ENCODE measurements around the gene TLE5.
"Not testable (repeated sequence)": the region's sequence is repeated elsewhere in the genome, so short reads cannot be mapped to it uniquely, and the experiment has no call there.

TLE5 gene

DNA sequence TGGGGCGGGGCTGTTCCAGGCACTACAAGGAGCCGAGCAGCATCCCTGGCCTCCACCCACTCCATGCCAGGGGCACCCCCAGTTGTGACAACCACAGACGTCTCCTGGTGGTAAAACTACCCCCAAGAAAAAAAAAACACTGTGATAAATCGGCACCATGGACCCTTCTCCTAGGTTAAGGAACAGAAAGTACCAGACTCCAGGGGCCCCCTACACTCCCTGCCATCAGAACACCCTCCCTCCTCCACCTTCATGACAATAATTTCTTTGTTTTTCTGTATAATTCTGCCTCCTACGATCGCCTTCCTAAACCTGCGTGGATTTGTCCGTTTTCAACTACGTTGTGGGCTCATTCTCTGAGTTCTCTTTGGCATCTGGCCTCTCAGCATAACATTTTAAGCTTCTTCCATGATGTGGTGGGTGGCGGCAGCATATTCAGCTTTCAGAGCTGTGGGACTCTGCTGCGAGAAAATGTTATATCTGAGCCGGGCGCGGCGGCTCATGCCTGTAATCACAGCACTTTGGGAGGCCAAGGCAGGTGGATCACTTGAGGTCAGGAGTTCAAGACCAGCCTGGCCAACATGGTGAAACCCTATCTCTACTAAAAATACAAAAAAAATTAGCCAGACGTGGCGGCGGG is 41.9 kb downstream of the TLE5 start:
- DNase-seq, result no peak

DNA sequence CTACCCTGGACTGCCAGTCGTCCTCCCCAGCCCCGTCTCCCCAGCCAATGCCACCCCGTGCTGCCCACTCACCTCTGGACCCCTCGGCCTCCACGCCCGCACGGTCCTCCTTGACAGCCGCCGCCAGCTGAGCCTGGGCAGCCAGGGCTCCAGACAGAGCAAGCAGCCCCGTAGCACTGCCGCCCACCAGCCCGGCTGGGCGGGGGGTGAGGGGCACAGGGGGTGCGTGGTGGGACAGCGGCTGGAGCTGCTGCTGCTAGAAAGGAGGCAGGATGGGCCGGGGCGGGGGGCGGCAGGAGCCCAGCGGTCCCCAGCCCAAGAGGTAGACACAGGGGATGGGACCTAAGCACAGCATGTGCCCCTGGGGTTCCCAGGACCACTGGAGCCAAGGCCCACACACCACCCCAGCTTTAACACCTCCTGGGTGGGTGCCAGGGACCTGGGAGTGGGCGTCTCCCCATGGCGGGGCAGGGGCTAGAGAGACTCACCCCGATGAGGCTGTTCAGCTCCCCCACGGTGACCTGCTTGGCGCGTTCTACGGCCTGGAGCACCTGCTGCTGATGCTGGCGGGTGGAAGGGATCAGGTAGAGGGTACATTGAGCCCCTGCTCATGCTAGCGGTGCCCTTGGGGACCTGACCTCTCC is 43.0 kb downstream of the TLE5 start:
- no peak for DNase-seq

DNA sequence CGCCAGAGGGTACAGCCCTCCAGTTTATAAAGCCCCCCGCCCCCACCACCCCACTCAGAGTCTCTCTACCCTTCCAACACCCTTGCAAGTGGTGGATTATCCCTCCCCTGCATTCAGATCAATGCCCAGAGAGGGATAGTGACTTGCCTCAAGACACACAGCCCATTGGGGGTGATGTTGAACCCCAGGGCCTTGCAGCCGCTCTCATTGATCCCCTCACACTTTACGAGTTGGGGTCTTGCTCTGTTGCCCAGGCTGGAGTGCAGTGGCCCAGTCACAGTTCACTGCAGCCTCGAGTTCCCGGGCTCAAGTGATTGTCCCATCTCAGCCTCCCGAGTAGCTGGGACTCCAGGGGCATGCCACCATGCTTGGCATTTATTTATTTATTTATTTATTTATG is 44.4 kb downstream of the TLE5 start:
- DNase-seq, result no peak

DNA sequence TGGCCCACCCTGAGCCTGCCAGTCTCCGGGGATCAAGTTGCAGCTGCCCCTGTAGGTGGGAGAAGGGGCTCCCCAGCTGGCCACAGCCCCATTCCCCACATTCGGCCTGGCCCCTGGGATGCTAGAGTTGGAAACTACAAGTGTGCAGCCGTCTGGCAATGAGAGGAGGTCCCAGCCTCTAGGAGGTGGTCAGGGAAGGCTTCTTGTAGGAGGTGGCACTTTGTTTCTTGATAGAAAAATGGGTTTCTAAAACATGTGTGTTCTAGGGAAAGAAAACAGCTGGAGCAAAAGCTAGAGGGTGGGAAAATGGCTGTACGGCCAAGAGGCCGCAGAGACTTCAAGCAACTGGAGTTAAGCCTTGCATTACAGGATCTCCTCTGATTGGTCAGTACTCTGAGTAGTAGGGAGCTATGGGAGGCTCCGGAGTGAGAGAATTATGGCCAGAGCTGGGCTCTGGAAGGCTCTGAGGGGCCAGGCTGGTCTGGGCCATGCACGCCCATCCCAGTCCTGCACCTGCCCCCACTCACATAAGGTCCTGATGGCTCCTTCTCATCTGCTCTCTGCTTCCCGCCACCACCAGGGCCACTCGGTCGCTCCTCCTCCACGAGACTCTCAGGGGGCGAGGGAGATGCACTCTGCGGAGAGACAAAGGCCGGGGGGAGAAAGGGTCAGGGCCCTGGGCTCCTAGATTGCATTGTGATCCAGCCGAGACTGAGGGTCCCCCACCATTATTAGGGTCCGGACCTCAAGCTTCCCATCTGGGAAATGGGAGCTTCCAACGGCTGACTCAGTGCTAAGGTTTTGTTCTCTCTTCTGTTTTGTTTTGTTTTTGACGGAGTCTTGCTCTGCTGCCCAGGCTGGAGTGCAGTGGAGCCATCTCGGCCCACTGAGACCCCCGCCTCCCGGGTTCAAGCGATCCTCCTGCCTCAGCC is 46.9 kb downstream of the TLE5 start:
- DNase-seq, result no peak

DNA sequence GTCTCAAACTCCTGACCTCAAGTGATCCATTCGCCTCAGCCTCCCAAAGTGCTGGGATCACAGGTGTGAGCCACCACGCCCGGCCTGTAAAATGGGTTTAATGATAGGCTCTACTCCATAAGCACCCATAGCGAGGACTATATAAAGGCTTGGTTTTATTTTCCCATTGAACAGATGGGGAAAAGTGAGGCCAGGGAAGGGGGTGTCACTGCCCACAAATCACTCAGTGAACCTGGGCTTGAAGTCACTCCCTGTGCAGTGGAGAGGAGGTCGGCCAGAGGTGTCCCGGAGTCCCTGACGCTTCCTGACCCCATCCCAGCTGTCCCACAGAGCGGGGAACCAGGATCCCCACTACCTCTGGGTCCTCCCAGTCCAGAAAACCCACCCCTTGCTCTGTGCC is 48.2 kb downstream of the TLE5 start:
- no peak for DNase-seq

DNA sequence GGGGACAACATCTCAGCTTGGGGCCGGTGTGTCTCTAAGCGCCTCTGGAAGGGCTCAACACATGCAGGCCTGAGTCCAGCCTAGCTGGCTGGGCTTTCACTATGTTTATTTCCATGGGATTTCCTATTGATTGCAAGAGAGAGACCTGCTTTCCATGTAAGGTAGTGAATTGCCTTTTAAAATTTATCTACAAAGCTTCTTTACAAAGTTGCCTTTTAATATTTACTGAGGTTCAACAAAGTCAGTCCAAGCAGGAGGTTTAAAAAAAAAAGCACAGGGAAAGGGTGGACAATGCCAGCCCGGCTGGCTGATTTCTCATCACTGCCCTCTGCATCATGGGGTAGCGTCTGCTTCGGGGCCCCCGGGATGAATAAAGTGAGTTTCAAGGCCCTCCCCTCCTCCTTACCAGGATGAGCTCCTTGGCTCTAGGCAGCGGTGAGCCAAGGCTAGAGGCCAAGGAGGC is 49.0 kb downstream of the TLE5 start:
- DNase-seq, result no peak

DNA sequence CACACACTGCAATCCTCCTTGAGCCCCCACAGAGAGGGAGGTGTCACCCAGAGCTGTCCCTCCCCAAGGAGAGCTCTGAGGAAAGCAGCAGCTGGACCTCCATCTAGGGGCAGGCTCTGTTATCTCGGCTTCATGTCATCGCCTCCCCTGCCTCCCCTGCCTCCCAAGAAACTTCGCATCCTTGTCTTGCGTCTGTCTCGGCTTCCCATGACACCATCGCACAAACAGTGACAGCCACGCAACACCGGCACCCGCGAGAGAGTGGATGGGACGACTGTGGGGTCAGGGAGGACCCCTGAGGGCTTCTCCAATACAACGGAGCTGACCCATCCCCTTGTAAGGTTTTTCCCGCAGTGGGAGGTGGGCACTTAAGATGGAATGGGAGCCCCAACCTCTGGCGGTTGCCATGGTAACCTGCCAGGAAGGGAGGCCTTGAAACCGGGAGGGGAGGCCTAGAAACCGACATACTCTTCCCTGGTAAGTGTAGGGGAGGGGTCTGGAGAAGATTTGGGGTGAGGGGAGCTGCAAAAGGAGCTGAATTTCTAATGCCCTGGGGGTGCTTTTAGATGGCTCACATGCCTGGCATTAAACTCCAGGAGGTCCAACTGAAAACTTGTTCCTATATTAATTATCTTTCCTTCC is 49.6 kb downstream of the TLE5 start:
- no peak for DNase-seq

DNA sequence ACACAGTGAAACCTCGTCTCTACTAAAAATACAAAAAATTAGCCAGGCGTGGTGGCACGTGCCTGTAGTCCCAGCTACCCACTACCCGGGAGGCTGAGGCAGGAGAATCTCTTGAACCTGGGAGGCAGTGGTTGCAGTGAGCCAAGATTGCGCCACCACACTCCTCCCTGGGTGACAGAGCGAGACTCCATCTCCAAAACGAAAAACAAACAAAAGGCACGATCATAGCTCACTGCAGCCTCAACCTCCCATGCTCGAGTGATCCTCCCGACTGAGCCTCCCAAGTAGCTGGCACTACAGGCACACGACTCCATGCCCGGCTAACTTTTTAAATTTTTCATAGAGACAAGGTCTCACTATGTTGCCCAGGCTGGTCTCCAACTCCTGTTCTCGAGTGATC is 50.2 kb downstream of the TLE5 start:
- not testable (repeated sequence) for DNase-seq

DNA sequence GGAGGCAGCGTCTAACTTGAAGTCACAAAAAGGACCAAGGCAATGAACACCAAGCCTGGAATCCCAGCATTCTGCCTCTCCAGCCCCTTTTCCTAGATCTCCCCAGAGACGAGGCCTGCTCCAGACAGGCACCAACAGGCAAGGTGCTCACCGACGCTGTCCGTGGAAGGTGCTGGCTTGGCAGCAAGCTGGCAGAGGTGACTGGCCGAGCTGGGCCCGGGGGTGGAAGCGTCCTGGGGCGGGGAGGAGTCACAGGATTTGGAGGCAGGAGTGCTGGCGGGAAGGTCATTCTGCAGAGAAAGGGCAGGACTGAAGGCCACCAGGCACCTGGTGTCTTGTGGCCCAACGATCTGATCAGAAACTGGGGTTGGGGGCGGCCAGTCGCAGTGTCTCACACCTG is 51.4 kb downstream of the TLE5 start:
- no peak for DNase-seq

DNA sequence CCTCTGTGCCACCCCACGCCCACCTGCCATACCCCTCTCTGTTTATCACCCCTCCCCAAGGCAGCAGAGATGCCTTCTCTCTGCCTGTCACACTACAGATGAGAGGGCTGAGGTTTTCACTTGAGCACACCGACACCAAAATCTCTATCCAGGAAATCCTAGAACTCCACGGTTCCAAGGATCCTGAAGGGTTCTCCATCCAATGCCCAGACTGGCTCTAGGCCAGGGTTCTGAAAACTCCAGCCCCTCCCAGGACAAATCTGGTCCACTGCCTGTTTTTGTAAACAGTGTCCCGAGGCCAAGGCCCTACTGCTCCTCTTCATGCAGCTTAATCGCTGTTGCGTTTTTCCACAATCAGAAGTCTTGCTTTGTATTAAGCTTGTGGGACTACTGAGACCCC is 53.3 kb downstream of the TLE5 start:
- no peak for DNase-seq

DNA sequence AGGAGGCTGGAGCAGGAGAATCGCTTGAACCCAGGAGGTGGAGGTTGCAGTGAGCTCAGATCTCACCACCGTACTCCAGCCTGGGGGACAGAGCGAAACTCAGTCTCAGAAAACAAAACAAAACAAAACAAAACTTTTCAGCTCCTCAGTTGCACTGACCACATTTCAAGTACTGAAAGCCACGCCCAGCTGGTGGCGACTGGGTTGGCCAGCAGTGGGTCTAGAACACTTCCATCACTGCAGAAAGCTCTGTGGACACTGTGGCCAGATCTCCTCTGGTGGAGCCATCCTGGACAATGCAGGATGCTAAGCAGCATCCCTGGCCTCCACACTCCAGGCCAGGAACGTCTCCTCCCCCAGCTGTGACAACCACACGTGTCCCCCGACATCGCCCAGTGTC is 54.3 kb downstream of the TLE5 start:
- no peak for DNase-seq

DNA sequence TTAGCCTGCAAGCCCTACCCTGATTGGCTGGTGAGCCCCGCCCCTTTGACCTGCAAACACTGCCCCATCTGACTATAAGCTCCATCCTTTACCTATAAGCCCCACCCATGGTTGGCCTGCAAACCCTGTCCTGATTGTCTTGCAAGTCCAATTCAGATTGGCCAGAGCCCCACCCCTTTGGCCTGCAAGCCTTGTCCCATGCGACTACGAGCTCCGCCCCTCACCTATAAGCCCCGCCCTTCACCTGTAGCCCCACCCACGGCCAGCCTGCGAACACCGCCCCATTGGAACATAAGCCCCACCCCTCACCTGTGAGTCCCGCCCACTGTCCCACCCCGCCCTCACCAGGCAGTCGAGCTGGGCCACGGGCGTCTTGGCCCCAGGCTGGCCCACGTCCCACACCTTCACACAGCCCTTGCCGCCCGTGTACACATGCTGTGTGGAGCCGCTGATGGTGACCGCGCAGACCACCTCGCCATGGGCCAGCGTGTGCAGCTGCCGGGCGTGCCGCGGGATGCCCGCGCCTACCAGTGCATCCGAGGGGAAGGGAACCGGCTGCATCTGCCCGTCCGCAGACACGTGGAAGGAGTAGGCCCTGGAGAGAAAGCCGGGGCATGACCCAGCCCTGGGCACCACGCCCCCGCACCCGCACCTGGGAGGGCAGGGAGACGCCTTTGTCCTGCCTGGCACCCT is 56.1 kb downstream of the TLE5 start:
- no peak for DNase-seq

DNA sequence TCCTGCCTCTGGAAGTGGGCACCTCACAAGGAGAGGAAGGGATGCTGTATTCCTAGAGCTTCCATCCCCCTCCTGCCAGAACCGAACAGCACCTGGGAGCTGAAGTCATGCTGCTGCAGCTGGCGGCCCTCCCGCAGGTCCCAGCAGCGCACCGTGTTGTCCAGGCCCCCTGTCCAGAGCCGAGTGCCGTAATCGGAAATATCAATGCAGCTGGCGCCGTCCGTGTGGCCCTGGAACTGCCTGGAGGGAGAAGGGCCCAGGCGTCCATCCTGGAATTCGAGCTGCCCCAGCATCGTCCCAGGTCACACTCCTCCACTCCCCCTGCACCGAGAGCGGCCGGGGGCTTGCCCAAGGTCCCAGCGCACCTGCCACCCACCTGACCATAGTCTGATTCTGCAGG is 57.0 kb downstream of the TLE5 start:
- DNase-seq, result no peak

DNA sequence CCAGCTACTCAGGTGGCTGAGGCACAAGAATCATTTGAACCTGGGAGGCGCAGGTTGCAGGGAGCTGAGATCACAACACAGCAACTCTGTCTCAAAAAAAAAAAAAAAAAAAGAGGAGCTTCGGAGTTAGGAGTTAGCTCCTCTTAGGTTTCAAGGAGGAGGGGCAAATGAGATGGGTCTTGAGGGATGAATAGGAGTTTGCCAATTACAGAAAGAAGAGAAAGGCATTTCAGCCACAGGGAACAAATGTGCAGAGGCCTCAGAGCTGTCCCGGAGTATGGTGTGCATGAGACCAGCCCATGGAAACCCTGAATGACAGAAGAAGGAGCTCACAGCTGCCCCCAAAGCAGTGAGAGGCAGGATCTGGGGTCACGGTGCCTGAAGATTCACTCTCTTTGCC is 57.8 kb downstream of the TLE5 start:
- DNase-seq, result no peak

DNA sequence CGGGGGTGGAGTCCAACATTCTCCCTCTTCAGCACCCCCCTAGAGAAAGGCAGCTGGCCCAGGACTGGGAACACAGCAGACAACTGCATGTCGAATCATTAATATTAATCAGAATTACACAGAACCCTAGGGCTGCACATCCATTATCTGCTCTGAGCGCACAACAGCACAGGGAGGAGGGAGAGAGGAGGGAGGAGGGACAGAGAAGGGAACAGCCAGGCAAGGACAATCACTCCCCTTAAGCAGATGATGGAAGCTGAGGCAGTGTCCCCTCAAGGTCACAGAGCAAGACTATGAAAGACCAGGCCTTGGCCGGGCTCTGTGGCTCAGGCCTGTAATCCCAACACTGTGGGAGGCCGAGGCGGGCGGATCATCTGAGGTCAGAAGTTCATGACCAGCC is 59.2 kb downstream of the TLE5 start:
- DNase-seq, result no peak
